K562 treated with DMSO at 1 percent for 12 hours (cell line): ENCODE measurements around the gene TLNRD1. TPM values are rescaled to one million over a fixed set of nuclear protein-coding genes. Genes with fewer than 3 reads are reported as not detected.

Experiments
- total RNA-seq: library from RNA; unstranded; fragments of 300-600 nt; gene quantifications from 2 replicates; pipeline ENCODE4 v1.2.3, GENCODE V29; 2022; ENCODE audit not compliant: insufficient read depth

TLNRD1 gene
- 22.3 and 32.0 TPM in 2 replicates for total RNA-seq

GRCh38 chr15:81000624-81001151 lies at the start of gene TLNRD1:
TSS of gene TLNRD1 (plus strand) at chr15:81000923. CDS start at chr15:81002272, 1,349 bp downstream.

GRCh38 chr15:80989518-80990478 lies 10.9 kb upstream of the TLNRD1 start, which contains the start of gene MESD:
TSS of gene MESD (minus strand) at chr15:80989819. CDS start at chr15:80989791, 28 bp downstream.

Other genes starting within 250 kb of the TLNRD1 start
- gene CEMIP, start 221.6 kb upstream of the TLNRD1 start, total RNA-seq: not detected in 2 replicates
- 13.5 and 21.1 TPM in 2 replicates for gene MESD, start 11.1 kb upstream of the TLNRD1 start, total RNA-seq
- 4.8 TPM in 1 of 2 replicates, not detected in the other for gene CFAP161, start 133.3 kb downstream of the TLNRD1 start, total RNA-seq
- gene IL16, start 196.0 kb downstream of the TLNRD1 start, total RNA-seq: 1.8 and 5.7 TPM in 2 replicates